OCI-LY7 (cell line): Measurements from ENCODE around the gene LCN9.

Source experiments
- EZH2phosphoT487 ChIP-seq: fragments of 200-600 bp; sonication (generic); IDR thresholded peaks from 2 replicates; pipeline ENCODE4 v1.6.1; 2018; ENCODE audit warnings: low read depth, borderline replicate concordance, mild to moderate bottlenecking, mixed run types, antibody characterized with exemption, low read length, moderate library complexity, mixed read lengths
- TF ChIP-seq, protein P1 (sequence below): fragments of 200-600 bp; sonication (generic); conservative IDR thresholded peaks from 2 replicates; pipeline ENCODE4 v1.5.1; 2014; ENCODE audit warnings: mild to moderate bottlenecking, antibody characterized with exemption, low read length, moderate library complexity, mixed read lengths

DNA sequence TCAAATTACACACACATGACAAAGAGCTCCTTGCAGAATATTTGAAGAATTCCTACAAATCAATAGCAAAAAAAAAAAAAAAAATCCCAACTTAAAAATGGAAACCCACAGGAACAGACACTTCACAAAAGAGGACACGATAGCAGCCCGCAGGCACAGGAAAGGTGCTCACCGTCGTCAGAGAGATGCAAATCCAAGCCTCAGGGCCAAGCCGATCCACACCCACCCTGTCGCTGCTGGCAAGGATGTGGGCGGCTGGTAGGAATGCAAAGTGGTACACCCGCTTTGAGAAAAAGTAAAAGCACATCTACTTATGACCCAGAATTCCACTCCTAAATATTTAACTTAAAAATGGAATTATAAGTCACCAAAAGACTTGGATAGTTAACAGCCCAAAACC lies 10.8 kb downstream of the LCN9 start:
- TF ChIP-seq, protein P1, sequence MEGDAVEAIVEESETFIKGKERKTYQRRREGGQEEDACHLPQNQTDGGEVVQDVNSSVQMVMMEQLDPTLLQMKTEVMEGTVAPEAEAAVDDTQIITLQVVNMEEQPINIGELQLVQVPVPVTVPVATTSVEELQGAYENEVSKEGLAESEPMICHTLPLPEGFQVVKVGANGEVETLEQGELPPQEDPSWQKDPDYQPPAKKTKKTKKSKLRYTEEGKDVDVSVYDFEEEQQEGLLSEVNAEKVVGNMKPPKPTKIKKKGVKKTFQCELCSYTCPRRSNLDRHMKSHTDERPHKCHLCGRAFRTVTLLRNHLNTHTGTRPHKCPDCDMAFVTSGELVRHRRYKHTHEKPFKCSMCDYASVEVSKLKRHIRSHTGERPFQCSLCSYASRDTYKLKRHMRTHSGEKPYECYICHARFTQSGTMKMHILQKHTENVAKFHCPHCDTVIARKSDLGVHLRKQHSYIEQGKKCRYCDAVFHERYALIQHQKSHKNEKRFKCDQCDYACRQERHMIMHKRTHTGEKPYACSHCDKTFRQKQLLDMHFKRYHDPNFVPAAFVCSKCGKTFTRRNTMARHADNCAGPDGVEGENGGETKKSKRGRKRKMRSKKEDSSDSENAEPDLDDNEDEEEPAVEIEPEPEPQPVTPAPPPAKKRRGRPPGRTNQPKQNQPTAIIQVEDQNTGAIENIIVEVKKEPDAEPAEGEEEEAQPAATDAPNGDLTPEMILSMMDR, result no peak
- TF ChIP-seq EZH2phosphoT487, result no peak
